GM12864 (cell line): Measurements from ENCODE around the gene ART3.
A peak's percentile ranks its signal among the peaks of the same experiment; 100 is the strongest.

Experiments
- DNase-seq: peaks from one replicate; pipeline ENCODE4 v3.0.0-alpha.2; 2011; ENCODE audit warnings: low read depth
- H3K4me3 ChIP-seq: 2 replicates; pipeline ENCODE4 v1.5.1; 2011; ENCODE audit warnings: mild to moderate bottlenecking, low read depth, low read length, control low read depth
- CTCF ChIP-seq: IDR thresholded peaks from 2 replicates; pipeline ENCODE4 v1.5.1; 2011; ENCODE audit warnings: low read depth, mild to moderate bottlenecking, moderate library complexity, low read length, control low read depth, inconsistent platforms; ENCODE audit errors: missing control alignments

Gene ART3

GRCh38 chr4:76148142-76148865, 73.8 kb downstream of the ART3 start, which contains the start of gene NUP54:
Gene NUP54, minus strand, starts transcription at chr4:76148397. Its CDS starts 23 bp downstream, at chr4:76148374.
- no peak for TF ChIP-seq CTCF
- H3K4me3 ChIP-seq = peak within 1 kb of the TSS; percentile 100
- peak; percentile 92 for DNase-seq

- DNase-seq = no peak
- TF ChIP-seq CTCF = no peak
- H3K4me3 ChIP-seq = no peak overlapping the region
Measured at GRCh38 chr4:76153356-76153755, 78.8 kb downstream of the ART3 start.

GRCh38 chr4:76155979-76156378, 81.5 kb downstream of the ART3 start:
- no peak overlapping the region for H3K4me3 ChIP-seq
- TF ChIP-seq CTCF = no peak
- DNase-seq = no peak

GRCh38 chr4:76156635-76157034, 82.1 kb downstream of the ART3 start:
- DNase-seq = no peak
- TF ChIP-seq CTCF = no peak
- no peak overlapping the region for H3K4me3 ChIP-seq

GRCh38 chr4:76160355-76160754, 85.8 kb downstream of the ART3 start:
- H3K4me3 ChIP-seq = no peak overlapping the region
- no peak for TF ChIP-seq CTCF
- no peak for DNase-seq
